K562 (cell line): ENCODE results near the gene MYO18B. TPM values are rescaled to one million over a fixed set of nuclear protein-coding genes. Genes with fewer than 3 reads are reported as not detected.

Experiments used
- ATAC-seq: fragments of 200-7000 bp; cut with Tn5 transposase; 3 replicates; pipeline ENCODE4 v1.9.1; 2020; ENCODE audit warnings: moderate library complexity
- BruUV-seq: library from RNA; stranded (reverse); fragments of 400-500 nt; replicated peaks from 2 replicates; lab custom pipeline; 2021; lab: Mats Ljungman, UMichigan
- CTCF ChIA-PET: fragments of 300-600 bp; formaldehyde crosslinking; extraction: SDS; loops from one replicate; lab custom pipeline; 2021; ENCODE audit warnings: low intra/inter-chr PET ratio; lab: Yijun Ruan, JAX
- POLR2A ChIA-PET: fragments of 300-600, 350-650 bp; sonication (Branson Sonifier 250); formaldehyde crosslinking; extraction: SDS; loops from one replicate; lab custom pipeline; 2021; ENCODE audit warnings: antibody characterized with exemption, inconsistent platforms; lab: Yijun Ruan, JAX
- DNase-seq, 4 experiments: peaks; one replicate each; pipeline versions ENCODE4 v3.0.0 to v3.0.0-alpha.2; 2011 to 2018; ENCODE audit warnings: low spot score in 3 of 4, mixed read lengths in 3 of 4; ENCODE audit errors: extremely low read depth in 1 of 4
- FAIRE-seq: peaks from 2 replicates; lab custom pipeline; 2011; peaks lifted over from hg19 to GRCh38; lab: Jason Lieb, UNC
- H2AFZ ChIP-seq: 2 replicates; pipeline ENCODE4 v1.6.0; 2011; ENCODE audit warnings: low read depth, low read length, control low read depth, inconsistent platforms
- H3K27ac ChIP-seq: fragments of 200-600 bp; 3 replicates; pipeline ENCODE4 v1.8.0; 2011; ENCODE audit warnings: low read depth, mild to moderate bottlenecking, control low read depth, inconsistent platforms, low read length, moderate library complexity, mixed read lengths; ENCODE audit errors: extremely low read depth
- H3K27me3 ChIP-seq, 2 experiments: fragments of 300-600 bp in 1 of 2; 2 replicates in 1 of 2; 3 replicates in 1 of 2; pipeline versions ENCODE4 v1.6.0 to v1.8.0; 2011; ENCODE audit warnings: inconsistent platforms in 2 of 2, low read length in 2 of 2, mild to moderate bottlenecking in 1 of 2, mixed read lengths in 1 of 2, moderate library complexity in 1 of 2; ENCODE audit not compliant: control insufficient read depth in 2 of 2, insufficient read depth in 2 of 2
- H3K36me3 ChIP-seq: fragments of 300-600 bp; 3 replicates; pipeline ENCODE4 v1.8.0; 2011; ENCODE audit warnings: mild to moderate bottlenecking, low read length, inconsistent platforms; ENCODE audit not compliant: control insufficient read depth, insufficient read depth
- H3K4me1 ChIP-seq, 2 experiments: fragments of 200-600 bp in 1 of 2; replicated peaks in 1 of 2; 2 replicates in 1 of 2; 3 replicates in 1 of 2; pipeline versions ENCODE4 v1.5.1 to v1.8.0; 2011; ENCODE audit warnings: inconsistent platforms in 2 of 2, low read length in 2 of 2, mild to moderate bottlenecking in 1 of 2, mixed read lengths in 1 of 2, moderate library complexity in 1 of 2; ENCODE audit not compliant: control insufficient read depth in 2 of 2, insufficient read depth in 2 of 2
- H3K4me2 ChIP-seq: 2 replicates; pipeline ENCODE4 v1.6.1; 2011; ENCODE audit warnings: low read length, control low read depth, inconsistent platforms, mixed read lengths; ENCODE audit not compliant: insufficient read depth
- H3K4me3 ChIP-seq: fragments of 200-600 bp; sonication (generic), shearing (Covaris generic); 2 replicates; pipeline ENCODE4 v1.5.1; 2016; ENCODE audit warnings: control low read depth, inconsistent platforms
- H3K79me2 ChIP-seq: fragments of 200-600 bp; 3 replicates; pipeline ENCODE4 v1.8.0; 2011; ENCODE audit warnings: low read length, inconsistent platforms; ENCODE audit not compliant: control insufficient read depth, insufficient read depth
- H3K9ac ChIP-seq, 2 experiments: 2 replicates each; pipeline versions ENCODE4 v1.6.0 to v1.6.1; 2011; ENCODE audit warnings: low read depth in 2 of 2, low read length in 2 of 2, control low read depth in 1 of 2, inconsistent platforms in 1 of 2, mild to moderate bottlenecking in 1 of 2, mixed read lengths in 1 of 2; ENCODE audit not compliant: insufficient read depth in 1 of 2
- H3K9me1 ChIP-seq: one replicate; pipeline ENCODE4 v1.6.0; 2011; ENCODE audit warnings: inconsistent platforms, mild to moderate bottlenecking, low read length, moderate library complexity; ENCODE audit not compliant: control insufficient read depth, insufficient read depth
- H3K9me3 ChIP-seq: replicated peaks from 2 replicates; pipeline ENCODE4 v1.5.1; 2011; ENCODE audit warnings: low read depth, low read length, inconsistent platforms; ENCODE audit not compliant: control insufficient read depth, insufficient read depth
- H4K20me1 ChIP-seq: replicated peaks from 2 replicates; pipeline ENCODE4 v1.6.1; 2011; ENCODE audit warnings: low read length, inconsistent platforms, mixed read lengths; ENCODE audit not compliant: control insufficient read depth, insufficient read depth
- CREBBP ChIP-seq: IDR thresholded peaks from one replicate; pipeline ENCODE4 v1.6.1; 2012; ENCODE audit warnings: low read depth, mild to moderate bottlenecking, control low read depth, inconsistent platforms, low read length
- CTCF ChIP-seq, 3 experiments: IDR thresholded peaks in 2 of 3; conservative IDR thresholded peaks in 1 of 3; 2 replicates each; pipeline ENCODE4 v1.5.1; 2011 to 2012; ENCODE audit warnings: low read length in 3 of 3, mild to moderate bottlenecking in 3 of 3, control low read depth in 2 of 3, improper control_type of control experiment in 1 of 3, inconsistent platforms in 1 of 3, low read depth in 1 of 3, mixed read lengths in 1 of 3, moderate library complexity in 1 of 3; ENCODE audit not compliant: insufficient read depth in 2 of 3
- ESRRA ChIP-seq: fragments of 450-650 bp; IDR thresholded peaks from 2 replicates; pipeline ENCODE4 v1.6.1; 2014; ENCODE audit warnings: low read depth, mild to moderate bottlenecking, moderate library complexity, borderline replicate concordance
- KDM1A ChIP-seq, 2 experiments: fragments of 450-650 bp; IDR thresholded peaks; 2 replicates each; pipeline ENCODE4 v1.6.1; 2016; ENCODE audit warnings: mild to moderate bottlenecking in 2 of 2
- SRF ChIP-seq, 2 experiments: fragments of 250-450, 450-650 bp in 1 of 2; sonication (Bioruptor Pico) in 1 of 2; sonication (generic) in 1 of 2; formaldehyde crosslinking; IDR thresholded peaks; 2 replicates each; pipeline versions ENCODE4 v1.5.0 to v1.5.1; 2020 to 2022; ENCODE audit warnings: mild to moderate bottlenecking in 1 of 2, missing genetic modification reagents in 1 of 2
- TGIF2 ChIP-seq: sonication (generic); formaldehyde crosslinking; IDR thresholded peaks from 2 replicates; pipeline ENCODE4 v1.8.1; 2022; ENCODE audit warnings: mild to moderate bottlenecking, missing genetic modification reagents, moderate library complexity
- ZNF551 ChIP-seq: fragments of 250-450 bp; sonication (Bioruptor Pico); IDR thresholded peaks from 2 replicates; pipeline ENCODE4 v1.5.0; 2021; ENCODE audit warnings: mild to moderate bottlenecking, moderate library complexity
- WGBS: fragments of 100-300 bp; shearing (Covaris generic); methylation state at CpG from one replicate; pipeline ENCODE4 v1.1.6; 2016; ENCODE audit warnings: low coverage, mixed read lengths; ENCODE audit not compliant: insufficient coverage; ENCODE audit errors: missing lambda C conversion rate; 5-methylcytosine and 5-hydroxymethylcytosine counted together
- in situ Hi-C: fragments of 300-500 bp; cut with MboI; formaldehyde crosslinking; loops from 4 replicates; pipeline ENCODE4 v1.15.0; 2018; ENCODE audit warnings: inconsistent platforms, mixed read lengths
- intact Hi-C: fragments of 100-400 bp; cut with micrococcal nuclease; formaldehyde crosslinking; loops from 2 replicates; pipeline ENCODE4 v1.14.2; 2022
- polyA plus RNA-seq, 8 experiments: library from polyadenylated mRNA; depleted of rRNA in 4 of 8; stranded (reverse) in 5 of 8; unstranded in 3 of 8; fragments of >200 nt; fragmentation: Nextera tagmentation in 2 of 8; fragmentation: Illumina TruSeq in 1 of 8; extraction: Ambion mirVana in 2 of 8; extraction: Trizol in 1 of 8; gene quantifications; 2 replicates each; pipeline versions ENCODE4 v1.2.1 to v1.2.3, GENCODE V29; 2011 to 2014; ENCODE audit warnings: inconsistent platforms in 1 of 8, missing spikeins in 1 of 8
- total RNA-seq, 7 experiments: library from RNA; depleted of rRNA in 6 of 7; stranded (reverse); fragments of >200 nt in 6 of 7; fragmentation: Illumina TruSeq in 2 of 7; extraction: Trizol in 2 of 7; gene quantifications; 2 replicates each; pipeline versions ENCODE4 v1.2.1 to v1.2.3, GENCODE V29; 2011 to 2021; ENCODE audit warnings: low replicate concordance in 1 of 7

MYO18B gene
- total and polyA plus RNA-seq, 9 of the 15 experiments (the other 6 are each of a cell fraction or from before 2014, with no cell fraction given) = 0.06 to 7.0 (median 4.3) TPM

GRCh38 chr22:25898707-25899365, 156.8 kb downstream of the MYO18B start:
- Histone ChIP-seq H3K36me3 (peaks cover 35% of the 10 kb centered on the region; the same call in 2 of the 3 replicates), H3K4me2 (no peak overlapping the region), H3K79me2 (no peaks in the 10 kb centered on the region), H3K27ac (no peak overlapping the region), H3K27me3 (no peaks in the 10 kb centered on the region), H2AFZ (no peak overlapping the region), H3K4me3 (no peak overlapping the region), H3K9ac (no peak overlapping the region), H3K4me1 (no peaks in the 10 kb centered on the region), H3K9me1 (no peaks in the 10 kb centered on the region), H3K9me3 (no peaks in the 10 kb centered on the region), H4K20me1 (no peaks in the 10 kb centered on the region)
- POLR2A ChIA-PET = interaction anchor here (0.6 to 1.6 kb wide), 2 partner anchors 8 to 44 kb away, joined by 3 read pairs; no protein-coding TSS in a partner anchor
- in situ Hi-C loops = no loop called here
- TF ChIP-seq KDM1A (IDR thresholded peaks at IDR 0.05) (no peak), SRF (CRISPR knock-in tag; IDR thresholded peaks at IDR 0.05) (no peak), CREBBP (no peak), CTCF (IDR thresholded peaks at IDR 0.05 in 2 of 3, conservative IDR thresholded peaks at IDR 0.05 in 1 of 3; ENCODE audit: insufficient read depth in 2 of 3, low read depth in 1 of 3, low read length in 3 of 3) (peak in 2 of 3 experiments; percentile 18 to 29; a peak in 1 of 6 replicates), ZNF551 (CRISPR knock-in tag) (no peak), TGIF2 (CRISPR knock-in tag) (no peak), ESRRA (peak; percentile 95)
- CTCF ChIA-PET = no interaction called here
- no peak for ATAC-seq
- FAIRE-seq = no peak
- BruUV-seq = no TSS peak
- DNase-seq = peak; percentile 10 to 22 (median 19)
- intact Hi-C loops = no loop called here
- WGBS = 69% methylated on average over 11 of the region's 11 CpGs
